Measurements from ENCODE around the gene RPL22L1.

GRCh38 chr3:170835336-170835735, 34.7 kb downstream of the RPL22L1 start:
- TF ChIP-seq CTCF (IDR thresholded peaks at IDR 0.05; ENCODE audit: low read depth, low read length, missing input control) (no peak), JUND (IDR thresholded peaks at IDR 0.05) (no peak), YY1 (IDR thresholded peaks at IDR 0.05) (no peak), FOXA2 (IDR thresholded peaks at IDR 0.05) (no peak), SP1 (IDR thresholded peaks at IDR 0.05) (no peak), ZBTB33 (IDR thresholded peaks at IDR 0.05) (no peak)
